Pulmonary artery endothelial cell (primary cell): ENCODE measurements around the gene DCAF6. TPM values are rescaled to one million over a fixed set of nuclear protein-coding genes. Genes with fewer than 3 reads are reported as not detected.

Experiments
- DNase-seq: peaks from one replicate; pipeline ENCODE4 v3.0.0-alpha.2; 2011; ENCODE audit warnings: low read depth, low spot score
- total RNA-seq: library from RNA; depleted of rRNA; stranded (reverse); fragments of >200 nt; gene quantifications from 2 replicates; pipeline ENCODE4 v1.2.3, GENCODE V29; 2014

The DCAF6 gene
- total RNA-seq, 1 donor from 2014 or later, result 49.9 TPM

DNA sequence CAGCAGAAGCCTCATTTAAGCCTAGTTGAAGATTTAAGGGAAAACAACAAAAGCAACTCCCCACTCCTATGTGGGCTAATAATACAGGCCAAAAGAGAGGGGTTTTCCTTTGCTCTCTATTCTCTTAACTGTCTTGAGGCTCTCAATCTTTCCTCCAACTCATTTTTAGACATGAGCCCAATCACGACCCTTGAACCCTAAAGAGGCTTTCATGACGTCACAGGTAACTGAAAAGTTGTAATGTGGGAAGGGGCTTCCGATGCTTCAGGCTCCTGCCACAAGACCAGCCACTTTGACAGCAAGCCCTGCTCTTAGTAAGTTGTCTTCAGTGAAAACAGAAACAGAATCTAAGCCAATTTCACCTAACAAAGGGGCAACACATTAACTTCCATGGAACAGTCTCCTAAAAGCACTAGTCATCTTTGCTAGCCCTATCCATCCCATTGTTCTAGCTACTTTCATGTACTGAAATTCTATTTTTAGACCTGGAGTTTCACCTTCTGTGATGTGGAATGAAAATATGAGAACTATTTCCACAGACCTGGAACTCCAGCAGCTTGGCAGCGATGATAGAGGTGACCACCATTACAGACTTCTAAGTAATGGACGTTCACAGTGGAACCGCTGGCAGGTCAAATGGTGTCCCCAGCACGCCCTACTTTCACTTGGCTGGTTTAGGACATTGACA, 164.0 kb downstream of the DCAF6 start:
- DNase-seq, result no peak

DNA sequence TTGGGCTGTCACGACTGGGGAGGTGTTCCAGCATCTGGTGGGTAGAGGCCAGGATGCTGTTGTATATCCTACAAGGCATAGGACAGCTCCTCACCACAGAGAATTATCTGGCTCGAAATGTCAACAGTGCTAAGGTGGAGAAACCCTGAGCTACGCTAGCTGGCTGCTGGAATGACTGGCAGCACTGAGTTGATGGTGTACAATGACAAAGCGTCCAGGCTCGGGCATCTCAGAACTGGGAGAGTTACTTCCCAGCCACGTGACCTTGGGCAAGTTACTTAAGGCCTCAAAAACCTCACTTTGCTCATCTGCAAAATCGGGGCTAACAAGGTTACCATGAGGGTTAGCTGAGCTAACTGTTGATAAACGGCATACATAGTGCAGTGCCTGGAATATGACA, 164.9 kb downstream of the DCAF6 start:
- DNase-seq, result no peak

DNA sequence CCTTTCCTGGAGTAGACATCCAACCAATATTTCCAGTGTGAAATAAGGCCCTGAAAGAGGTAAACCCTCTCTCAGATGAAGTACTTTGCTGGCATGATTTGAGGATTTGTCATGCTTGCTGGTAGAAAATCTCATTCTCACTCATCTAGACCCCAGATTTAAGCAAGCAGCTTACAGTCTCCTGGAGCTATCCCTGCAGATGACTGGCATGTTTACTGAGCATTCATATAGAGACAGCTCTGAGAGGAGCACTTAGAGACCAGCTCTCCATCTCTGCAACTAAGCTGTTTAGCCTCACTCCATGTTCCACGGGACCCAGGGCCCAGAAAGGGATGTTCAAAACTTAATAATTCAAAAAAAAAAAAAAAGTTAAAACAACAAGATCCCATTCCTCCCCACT, 166.0 kb downstream of the DCAF6 start:
- no peak for DNase-seq

DNA sequence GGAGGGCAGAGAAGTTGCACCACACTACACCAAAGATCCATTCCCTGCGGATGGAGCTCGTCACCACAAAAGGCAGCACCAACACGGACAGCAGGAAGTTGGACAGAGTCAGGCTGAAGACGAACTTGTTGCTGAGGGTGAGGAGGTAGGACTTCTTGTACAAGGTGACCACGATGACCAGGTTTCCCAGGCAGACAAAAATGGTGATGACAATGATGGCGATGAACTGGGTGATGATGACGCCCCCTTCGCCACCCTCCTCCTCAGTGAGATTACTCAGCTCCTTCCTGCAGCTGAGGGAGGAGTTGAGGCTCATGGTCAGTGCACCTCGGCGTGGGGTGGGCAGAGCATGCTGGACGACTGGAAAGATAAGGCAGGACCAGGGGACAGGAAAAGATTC, 168.1 kb downstream of the DCAF6 start:
- no peak for DNase-seq

DNA sequence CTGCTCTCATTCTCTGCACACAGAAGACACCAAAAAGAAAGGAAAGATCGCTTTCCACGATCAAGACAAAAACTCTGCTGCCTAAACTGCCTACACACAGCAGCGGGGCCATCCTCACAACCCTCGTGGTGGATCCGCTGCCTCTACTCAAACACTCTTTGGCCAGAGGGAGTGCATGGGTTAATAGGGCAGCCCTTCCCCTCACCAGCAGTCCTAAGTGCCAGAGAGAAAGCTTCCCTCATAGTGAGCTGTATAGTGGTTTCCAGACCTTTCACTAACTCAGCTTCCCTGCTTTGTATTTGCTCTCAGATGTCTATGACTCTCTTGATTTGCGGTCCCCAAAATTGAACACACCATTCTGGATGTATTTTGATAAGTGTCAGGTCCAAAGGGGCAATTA, 169.4 kb downstream of the DCAF6 start:
- no peak for DNase-seq

DNA sequence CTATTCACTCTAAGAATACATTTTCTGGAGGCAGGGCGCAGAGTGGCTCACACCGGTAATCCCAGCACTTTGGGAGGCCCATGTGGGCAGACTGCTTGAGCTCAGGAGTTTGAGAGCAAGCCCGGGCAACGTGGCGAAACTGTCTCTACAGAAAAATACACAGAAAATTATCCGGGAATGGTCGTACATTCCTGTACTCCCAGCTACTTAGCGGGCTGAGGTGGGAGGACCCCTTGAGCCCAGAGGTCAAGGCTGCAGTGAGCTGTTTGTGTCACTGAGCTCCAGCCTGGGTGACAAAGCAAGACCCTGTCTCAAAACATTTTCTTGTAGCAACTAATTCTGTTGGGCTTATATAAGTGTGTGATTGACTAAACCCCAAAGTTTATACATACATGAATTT, 169.8 kb downstream of the DCAF6 start:
- no peak for DNase-seq

DNA sequence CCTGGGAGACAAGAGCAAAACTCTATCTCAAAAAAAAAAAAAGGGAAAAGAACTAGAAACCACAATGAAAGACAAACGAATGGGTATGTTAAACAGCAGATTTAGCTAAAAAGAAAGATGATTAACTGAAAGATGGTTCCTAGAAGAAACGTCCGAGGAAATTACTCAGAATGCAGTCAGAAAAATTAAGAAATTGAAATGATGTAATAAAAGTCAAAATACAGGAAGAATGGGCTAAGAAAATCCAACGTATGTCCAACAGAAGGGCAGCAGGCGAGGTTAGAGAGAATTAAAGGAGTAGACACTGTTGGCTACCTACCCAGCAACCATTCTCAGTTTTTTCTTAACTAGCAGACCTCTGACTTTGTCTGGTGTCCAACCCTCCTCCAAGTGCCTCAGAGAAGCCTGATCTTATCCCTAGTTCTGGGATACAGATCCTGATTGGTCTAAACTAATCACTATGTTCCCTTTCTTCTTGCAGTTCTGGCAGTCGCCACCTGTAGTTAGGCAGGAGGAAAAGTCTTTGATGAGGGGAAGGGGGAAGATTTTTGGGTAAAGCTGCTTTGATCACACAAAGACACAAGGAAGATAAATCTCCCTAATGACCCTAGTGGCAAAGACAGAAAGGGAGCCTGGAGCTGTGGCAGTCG, 174.5 kb downstream of the DCAF6 start:
- no peak for DNase-seq

DNA sequence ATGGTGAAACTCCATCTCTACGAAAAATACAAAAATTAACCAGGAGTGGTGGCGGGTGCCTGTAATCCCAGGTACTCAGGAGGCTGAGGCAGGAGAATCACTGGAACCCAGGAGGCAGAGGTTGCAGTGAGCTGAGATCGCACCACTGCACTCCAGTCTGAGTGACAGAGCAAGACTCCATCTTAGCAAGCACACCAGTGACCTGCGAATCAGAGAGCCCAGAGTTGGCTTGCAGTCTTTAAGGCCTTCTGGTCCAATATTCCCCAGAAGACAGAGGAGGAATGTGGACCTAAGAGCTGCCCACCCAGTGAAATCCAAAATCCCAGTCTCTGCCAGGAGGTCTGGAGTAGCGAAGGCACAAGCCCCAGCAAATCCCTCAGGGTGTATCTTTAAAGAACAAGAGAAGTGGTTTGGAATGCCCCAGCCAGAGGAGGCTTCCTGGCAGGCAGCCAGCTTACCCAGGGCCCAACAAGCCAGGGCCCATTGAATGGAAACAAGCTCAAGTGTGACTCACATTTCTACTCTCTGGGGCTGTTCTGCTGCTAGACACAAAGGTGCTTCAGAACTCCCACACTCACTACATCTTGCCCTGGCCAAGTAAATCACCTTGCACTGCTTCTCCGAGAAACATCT, 176.3 kb downstream of the DCAF6 start:
- peak; percentile 53 for DNase-seq

DNA sequence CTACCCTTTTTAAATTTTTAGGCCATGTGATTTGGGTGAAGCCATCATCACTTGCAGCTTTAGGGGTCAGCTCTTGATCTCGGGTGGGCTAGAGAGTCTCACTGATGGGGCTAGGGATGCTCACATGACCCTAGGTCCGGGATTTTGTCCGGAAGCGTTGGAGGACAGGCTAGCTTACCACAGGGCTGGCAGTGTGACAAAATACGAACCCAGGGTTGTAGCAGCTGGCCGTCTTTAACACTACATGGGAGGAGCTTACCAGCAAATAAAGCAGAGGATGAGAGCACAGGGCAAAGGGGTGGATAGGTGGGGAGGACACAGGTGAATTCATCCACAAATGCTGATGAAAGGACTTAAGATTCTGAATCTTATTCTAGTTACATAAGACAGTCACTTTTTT, 178.4 kb downstream of the DCAF6 start:
- DNase-seq, result no peak

DNA sequence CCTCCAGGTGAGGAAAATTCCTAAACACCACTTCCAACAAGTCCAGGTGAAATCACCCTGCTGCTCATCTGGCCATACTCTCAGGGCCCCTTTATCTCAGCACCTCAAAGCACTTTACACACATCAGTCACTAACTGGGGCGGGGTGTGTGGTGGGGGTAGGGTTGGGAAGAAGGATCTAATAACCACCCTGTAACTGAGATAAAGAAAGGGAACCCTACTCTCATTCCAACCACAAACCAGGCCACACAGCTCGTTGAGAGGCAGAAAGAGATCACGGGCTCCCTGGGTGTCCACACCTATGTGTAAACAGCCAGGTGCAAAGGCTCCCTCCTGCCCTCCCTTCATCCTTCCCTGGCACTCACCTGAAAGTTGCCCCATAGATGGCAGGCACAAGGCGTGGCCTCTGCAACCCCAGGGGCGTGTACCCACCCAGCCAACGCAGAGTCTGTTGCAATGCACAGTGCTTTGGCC, 179.9 kb downstream of the DCAF6 start:
- DNase-seq, result no peak

DNA sequence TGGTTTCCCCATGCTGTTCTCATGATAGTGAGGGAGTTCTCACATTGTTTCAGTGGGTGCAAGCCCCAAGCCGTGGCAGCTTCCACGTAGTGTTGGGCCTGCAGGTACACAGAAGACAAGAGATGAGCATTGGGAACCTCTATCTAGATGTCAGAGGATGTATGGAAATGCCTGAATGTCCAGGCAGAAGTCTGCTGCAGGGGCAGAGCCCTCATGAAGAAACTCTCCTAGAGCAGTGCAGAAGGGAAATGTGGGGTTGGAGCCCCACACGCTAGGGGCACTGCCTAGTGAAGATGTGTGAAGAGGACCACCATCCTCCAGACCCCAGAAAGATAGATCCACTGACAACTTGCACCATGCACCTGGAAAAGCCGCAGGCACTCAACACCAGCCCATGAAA, 183.3 kb downstream of the DCAF6 start:
- no peak for DNase-seq

DNA sequence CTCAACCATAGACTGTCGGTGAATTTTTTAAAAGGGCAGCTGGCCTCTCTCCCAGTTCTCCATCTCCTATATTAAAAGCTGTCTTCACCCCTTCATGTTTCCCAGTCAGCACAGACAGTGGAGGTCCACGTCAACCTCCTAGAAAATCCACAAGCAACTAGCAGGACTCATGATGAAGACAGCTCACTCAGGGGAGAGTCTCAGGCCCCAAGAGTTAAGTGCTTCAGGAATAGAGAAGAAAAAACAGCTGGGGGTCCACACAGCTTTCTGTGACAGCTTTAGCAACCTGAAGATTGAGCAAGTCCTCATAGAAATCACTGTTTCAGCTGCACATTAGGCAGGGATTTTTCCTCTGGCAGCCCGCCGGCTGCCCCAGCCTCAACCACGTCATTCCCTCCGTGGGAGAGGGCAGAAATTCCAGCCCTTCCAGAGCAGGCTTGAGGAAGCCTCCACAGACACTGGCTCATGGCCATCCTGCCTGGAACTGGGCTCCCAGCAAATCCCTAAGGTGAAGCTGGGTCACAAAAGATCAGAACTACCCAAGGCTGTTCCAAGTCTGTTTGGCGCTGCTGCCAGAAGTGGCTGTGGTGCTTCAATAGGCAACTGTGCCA, 185.0 kb downstream of the DCAF6 start:
- DNase-seq, result no peak

DNA sequence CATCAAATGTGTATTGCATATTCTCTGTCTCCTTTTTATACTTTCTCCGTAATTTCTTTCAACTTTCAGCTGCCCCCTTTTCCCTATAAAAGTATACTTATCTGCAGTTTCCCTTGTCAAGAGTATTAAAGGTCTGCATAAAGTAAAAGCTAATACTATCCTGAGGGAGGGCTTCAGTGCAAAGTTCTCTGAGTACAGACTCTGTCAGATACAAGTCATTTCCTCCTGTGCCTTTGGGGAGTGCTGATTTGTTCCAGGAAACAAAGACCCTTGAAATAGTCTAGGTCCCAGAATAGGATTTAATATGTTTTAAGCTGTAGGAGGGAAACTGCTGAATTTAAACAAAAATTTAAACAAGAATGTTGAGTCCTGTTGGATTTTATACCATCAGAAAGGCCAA, 188.6 kb downstream of the DCAF6 start:
- no peak for DNase-seq

Other genes starting within 250 kb of the DCAF6 start
- 93.7 and 139 TPM in 2 replicates for gene MPZL1, start 214.7 kb upstream of the DCAF6 start, total RNA-seq
- not detected in 2 replicates for gene ADCY10, start 22.5 kb upstream of the DCAF6 start, total RNA-seq
- gene MPC2, start 389 bp downstream of the DCAF6 start, total RNA-seq, result 23.9 and 27.6 TPM in 2 replicates
- gene GPR161, start 200.2 kb downstream of the DCAF6 start, total RNA-seq, result 26.0 and 40.3 TPM in 2 replicates
- 37.0 and 42.3 TPM in 2 replicates for gene TIPRL, start 242.3 kb downstream of the DCAF6 start, total RNA-seq